ENCODE results near the gene CBARP. TPM values are rescaled to one million over a fixed set of nuclear protein-coding genes. Genes with fewer than 3 reads are reported as not detected.
A peak's percentile ranks its signal among the peaks of the same experiment; 100 is the strongest.

CBARP gene
- total and polyA plus RNA-seq, 11 donors = 0.60 to 2.2 (median 1.6) TPM

DNA sequence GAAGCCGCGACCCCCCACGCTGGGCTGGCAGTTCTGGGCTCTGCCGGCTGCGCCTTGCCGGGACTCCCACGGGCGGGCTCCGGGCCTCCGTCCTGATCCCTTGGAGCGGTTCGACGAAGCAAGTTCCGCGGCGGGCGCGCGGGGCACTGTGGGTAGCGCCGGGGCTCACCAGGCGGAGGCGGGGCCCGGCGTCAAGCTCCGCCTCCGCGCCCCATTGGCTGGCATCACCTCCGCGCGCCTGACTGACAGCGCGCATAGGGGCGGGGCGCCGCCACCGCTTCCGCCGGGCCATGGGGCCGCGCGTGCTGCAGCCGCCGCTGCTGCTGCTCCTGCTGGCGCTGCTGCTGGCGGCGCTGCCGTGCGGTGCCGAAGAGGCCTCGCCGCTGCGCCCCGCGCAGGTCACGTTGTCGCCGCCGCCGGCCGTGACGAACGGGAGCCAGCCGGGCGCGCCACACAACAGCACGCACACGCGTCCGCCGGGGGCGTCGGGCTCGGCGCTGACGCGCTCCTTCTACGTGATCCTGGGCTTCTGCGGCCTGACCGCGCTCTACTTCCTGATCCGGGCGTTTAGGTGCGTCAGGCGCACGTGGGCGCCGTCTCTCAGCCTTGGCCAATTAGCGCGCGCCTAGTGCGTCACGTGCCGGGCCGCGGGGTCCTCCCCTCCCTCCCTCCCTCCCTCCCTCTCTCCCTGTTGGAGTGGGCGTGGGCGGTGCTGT lies 37.6 kb upstream of the CBARP start, which contains the start of gene FAM174C:
TSS of gene FAM174C (plus strand) at position 271 of the 716 bp plus-strand sequence. CDS start at position 291, 20 bp downstream.
- no peaks in the 10 kb centered on the region for H3K9me3 ChIP-seq
- peak within 1 kb of the TSS; percentile 48 to 98 (median 73) for H3K4me3 ChIP-seq
- no peaks in the 10 kb centered on the region for H3K27me3 ChIP-seq
- DNase-seq (peak; percentile 95 to 97 (median 97)), ATAC-seq (peak; percentile 51 to 86 (median 82))
- intact Hi-C loops (cut with DNase I) = loop anchor here in 7 of 10 donors (5.0 to 10.0 kb wide), 10 partner anchors 79 to 779 kb away; partner anchors contain the start of genes GAMT (in 3 of the 7), DAZAP1 (in 2 of the 7), NDUFS7 (in 2 of the 7) and ADAMTSL5 (in 1 of the 7)
- peaks cover 8 to 70% (median 59%) of the 10 kb centered on the region in 12 donors for H3K4me1 ChIP-seq
- H3K27ac ChIP-seq = peak within 1 kb of the TSS; percentile 86 to 100 (median 98)
- 0 to 1% (median 0%) methylated on average over 45 to 98 of the region's 98 CpGs for WGBS, 4 donors
- peaks cover 2 to 80% (median 60%) of the 10 kb centered on the region in 9 donors for H3K36me3 ChIP-seq
- TF ChIP-seq POLR2A (IDR thresholded peaks at IDR 0.05) = peak in 1 of 2 donors; percentile 80
- TF ChIP-seq, protein P1, sequence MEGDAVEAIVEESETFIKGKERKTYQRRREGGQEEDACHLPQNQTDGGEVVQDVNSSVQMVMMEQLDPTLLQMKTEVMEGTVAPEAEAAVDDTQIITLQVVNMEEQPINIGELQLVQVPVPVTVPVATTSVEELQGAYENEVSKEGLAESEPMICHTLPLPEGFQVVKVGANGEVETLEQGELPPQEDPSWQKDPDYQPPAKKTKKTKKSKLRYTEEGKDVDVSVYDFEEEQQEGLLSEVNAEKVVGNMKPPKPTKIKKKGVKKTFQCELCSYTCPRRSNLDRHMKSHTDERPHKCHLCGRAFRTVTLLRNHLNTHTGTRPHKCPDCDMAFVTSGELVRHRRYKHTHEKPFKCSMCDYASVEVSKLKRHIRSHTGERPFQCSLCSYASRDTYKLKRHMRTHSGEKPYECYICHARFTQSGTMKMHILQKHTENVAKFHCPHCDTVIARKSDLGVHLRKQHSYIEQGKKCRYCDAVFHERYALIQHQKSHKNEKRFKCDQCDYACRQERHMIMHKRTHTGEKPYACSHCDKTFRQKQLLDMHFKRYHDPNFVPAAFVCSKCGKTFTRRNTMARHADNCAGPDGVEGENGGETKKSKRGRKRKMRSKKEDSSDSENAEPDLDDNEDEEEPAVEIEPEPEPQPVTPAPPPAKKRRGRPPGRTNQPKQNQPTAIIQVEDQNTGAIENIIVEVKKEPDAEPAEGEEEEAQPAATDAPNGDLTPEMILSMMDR (IDR thresholded peaks at IDR 0.05) = no peak

DNA sequence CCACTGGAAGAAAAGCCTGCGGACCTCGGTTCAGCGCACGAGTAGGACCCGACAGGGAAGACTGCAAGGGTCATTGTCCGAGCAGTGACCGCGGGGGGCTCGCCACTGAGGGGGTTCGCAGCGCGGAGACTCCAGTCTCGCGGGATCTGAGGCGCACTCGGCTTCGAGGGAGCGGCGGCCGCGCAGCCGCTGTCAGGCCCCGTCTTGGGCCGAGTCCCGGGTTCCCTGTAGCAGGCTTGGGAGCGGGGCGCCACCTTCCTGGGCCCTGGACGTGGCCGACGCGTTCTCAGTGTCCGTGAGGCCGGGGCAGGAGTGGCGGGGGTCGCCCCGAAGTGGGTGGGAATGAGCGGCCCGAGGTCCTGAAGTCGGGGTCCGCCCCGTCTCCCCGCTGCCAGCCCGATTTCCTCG lies 37.1 kb upstream of the CBARP start:
- 22 to 35% (median 24%) methylated on average over 33 to 44 of the region's 44 CpGs for WGBS, 4 donors
- Histone ChIP-seq H3K4me3 (peak overlapping the region; percentile 48 to 98 (median 73)), H3K36me3 (peaks cover 2 to 81% (median 62%) of the 10 kb centered on the region in 9 donors), H3K4me1 (peaks cover 8 to 72% (median 64%) of the 10 kb centered on the region in 12 donors), H3K27me3 (no peaks in the 10 kb centered on the region), H3K27ac (peak overlapping the region; percentile 86 to 100 (median 98)), H3K9me3 (no peaks in the 10 kb centered on the region)
- intact Hi-C loops (cut with DNase I) = loop anchor here in 7 of 10 donors (5.0 to 10.0 kb wide), 11 partner anchors 80 to 780 kb away; partner anchors contain the start of genes GAMT (in 3 of the 7), DAZAP1 (in 2 of the 7), NDUFS7 (in 2 of the 7) and ADAMTSL5 (in 1 of the 7)
- ATAC-seq (peak in 2 of 4 donors; percentile 0 to 1), DNase-seq (peak in 3 of 5 donors; percentile 42 to 51 (median 44))
- TF ChIP-seq POLR2A (IDR thresholded peaks at IDR 0.05) = no peak
- TF ChIP-seq, protein P1 (IDR thresholded peaks at IDR 0.05) = no peak

DNA sequence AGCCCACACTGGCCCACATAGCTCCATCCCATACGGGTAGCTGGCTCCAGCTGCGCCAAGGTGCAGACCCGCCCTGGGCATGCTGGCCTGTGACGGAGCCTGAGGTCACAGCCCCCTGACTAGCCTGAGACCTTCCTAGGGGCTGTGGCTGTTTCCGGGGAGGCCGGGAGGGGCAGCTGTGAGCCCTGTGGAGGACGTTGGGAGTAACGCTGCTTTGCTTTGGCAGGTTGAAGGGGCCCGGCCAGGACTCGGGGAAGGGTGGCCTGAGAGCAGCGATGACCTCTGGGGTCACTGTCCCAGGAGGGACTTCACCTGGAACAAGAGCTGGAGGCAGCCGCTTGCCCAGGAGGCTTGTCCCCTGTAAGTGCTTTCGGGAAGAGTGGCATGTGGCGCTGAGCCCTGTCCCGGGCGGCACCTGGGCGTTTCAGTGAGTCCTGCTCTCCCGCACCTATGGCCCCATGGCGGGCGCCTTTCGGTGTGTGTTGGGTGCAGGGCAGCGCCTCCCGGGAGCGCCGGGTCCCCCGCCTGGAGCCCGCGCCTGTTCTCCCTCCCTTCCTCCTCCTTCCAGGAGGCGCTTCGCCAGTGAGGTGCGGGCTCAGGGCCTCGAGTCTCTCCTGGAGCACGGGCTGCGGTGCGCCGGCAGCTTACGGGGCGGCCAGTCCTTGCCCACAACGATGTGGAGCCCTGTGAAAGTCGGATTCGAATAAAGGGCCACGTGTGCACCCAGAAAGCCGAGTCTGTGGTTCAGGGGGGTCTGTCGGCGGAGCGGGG lies 36.5 kb upstream of the CBARP start:
- DNase-seq = peak in 1 of 5 donors; percentile 54
- Histone ChIP-seq H3K4me3 (peak overlapping the region in 10 of 12 donors; percentile 58 to 98 (median 78)), H3K4me1 (peaks cover 8 to 71% (median 64%) of the 10 kb centered on the region in 12 donors), H3K27me3 (no peaks in the 10 kb centered on the region), H3K27ac (peak overlapping the region; percentile 86 to 100 (median 98)), H3K9me3 (no peaks in the 10 kb centered on the region), H3K36me3 (peaks cover 2 to 75% (median 59%) of the 10 kb centered on the region in 9 donors)
- intact Hi-C loops (cut with DNase I) = loop anchor here in 6 of 10 donors (5.0 to 10.0 kb wide), 7 partner anchors 81 to 781 kb away; partner anchors contain the start of genes DAZAP1 (in 2 of the 6), GAMT (in 2 of the 6), ADAMTSL5 (in 1 of the 6) and GPX4 (in 1 of the 6)
- 71 to 81% (median 76%) methylated on average over 30 to 46 of the region's 46 CpGs for WGBS, 4 donors
- no peak for ATAC-seq
- no peak for TF ChIP-seq POLR2A (IDR thresholded peaks at IDR 0.05)
- TF ChIP-seq, protein P1 (IDR thresholded peaks at IDR 0.05) = no peak
